NCI-H774 (cell line): ENCODE data around the gene AMBN.
"Not testable (repeated sequence)": the region's sequence is repeated elsewhere in the genome, so short reads cannot be mapped to it uniquely, and the experiment has no call there.

ENCODE experiments used
- DNase-seq: peaks from one replicate; lab custom pipeline; 2025; lab: John Stamatoyannopoulos, UW

AMBN gene

DNA sequence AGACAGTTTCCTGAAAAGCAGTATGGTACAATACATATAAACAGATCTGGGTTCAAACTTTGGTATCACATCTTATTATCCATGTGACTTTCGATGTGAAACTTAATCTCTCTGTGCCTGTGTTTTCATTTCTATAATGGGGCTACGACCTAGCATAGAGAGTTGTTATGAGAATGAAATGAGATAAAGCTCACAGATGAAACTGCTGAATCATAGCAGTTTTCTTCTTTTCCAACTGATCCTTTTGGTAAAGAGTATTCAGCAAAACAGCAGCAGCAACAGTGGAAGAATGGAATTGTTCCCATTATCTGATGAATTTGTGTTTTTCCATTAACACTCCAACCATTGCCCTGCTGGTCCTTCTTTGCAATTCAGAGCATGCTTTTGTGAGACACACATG lies 16.3 kb downstream of the AMBN start:
- DNase-seq = no peak

DNA sequence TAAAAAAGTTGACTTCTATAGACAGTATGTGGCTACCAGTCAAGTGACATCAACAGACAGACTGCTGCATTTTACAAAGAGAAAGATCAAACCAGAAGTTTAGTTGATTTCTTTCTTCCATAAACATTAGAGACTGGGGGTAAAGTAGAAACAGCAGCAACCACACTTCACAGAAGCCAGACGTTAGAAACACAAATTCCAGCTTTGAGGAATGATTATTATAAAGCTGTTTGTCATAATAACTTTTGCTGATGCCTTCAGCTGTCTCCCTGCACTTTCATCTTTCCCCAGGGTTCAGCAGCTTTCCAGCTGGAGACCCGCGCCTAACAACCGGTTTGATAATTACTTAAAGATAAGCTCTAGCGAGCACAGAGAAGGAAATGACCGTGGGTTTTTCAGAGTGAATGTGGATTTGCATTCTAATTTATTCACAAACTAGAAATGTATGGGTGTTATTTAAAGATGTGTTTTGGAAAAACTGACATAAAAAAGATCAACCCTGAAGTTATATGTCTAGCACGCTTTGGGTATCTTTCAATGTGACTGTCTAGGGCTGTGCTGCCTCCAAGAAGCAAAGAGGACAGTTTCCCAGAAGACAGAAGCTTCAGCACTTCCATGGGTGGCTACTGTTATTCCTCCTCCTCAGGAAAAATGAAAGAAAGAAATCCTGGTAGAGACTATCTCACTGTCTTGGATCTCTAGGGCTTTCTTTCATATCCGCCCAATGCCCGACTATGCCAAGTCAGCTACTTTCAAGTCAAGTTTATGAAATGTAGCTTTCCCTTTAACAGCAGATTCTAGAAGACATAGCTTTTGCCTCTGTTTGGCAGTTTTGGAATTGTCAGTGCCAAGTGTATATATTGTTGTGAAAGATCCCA lies 21.5 kb downstream of the AMBN start:
- no peak for DNase-seq

- DNase-seq = no peak
These were observed 22.1 kb downstream of the AMBN start for GRCh38 chr4:70614184-70614555.

DNA sequence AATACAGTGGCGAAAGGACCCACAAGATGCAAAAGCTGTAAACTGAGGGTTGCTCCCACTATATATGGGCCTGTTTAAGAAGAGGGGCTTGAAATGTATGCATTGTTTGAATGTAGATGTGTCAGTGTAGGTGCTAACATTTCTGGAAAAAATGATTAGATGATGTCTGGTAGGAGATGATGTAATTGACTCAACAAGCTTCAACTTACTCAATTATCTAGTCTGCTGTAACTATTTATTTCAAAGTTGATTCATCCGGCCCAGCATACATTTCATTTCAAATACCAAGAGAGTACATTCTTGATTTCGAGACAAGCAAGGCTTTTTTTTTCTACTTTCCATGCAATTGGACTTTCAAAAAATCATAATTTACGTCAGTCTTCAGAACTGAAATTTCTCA lies 27.2 kb downstream of the AMBN start:
- no peak for DNase-seq

GRCh38 chr4:70619778-70620177 lies 27.7 kb downstream of the AMBN start:
- DNase-seq = no peak

GRCh38 chr4:70623323-70623722 lies 31.3 kb downstream of the AMBN start:
- DNase-seq = no peak

- no peak for DNase-seq
These were observed 32.3 kb downstream of the AMBN start for GRCh38 chr4:70624226-70624793.

DNA sequence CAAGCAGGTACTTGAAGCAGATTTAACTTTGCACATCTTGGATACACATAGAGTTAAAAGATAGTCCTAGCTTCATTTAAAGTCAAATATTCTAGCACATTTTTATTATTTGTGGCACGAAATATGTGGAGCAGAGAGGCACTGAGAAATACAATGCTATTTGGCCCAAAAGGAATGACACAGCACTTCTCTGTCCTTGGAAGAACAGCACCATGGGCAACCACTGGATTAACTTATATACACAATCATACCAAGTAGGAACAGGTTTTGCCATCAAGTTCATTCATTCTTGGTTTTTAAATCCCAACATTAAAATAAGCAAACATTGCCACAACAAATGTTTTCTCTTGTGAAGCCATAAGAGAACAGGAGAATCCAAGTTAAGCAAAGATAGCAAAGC lies 35.6 kb downstream of the AMBN start:
- DNase-seq = no peak

- no peak for DNase-seq
These were observed 36.4 kb downstream of the AMBN start, which contains the start of gene ENAM for GRCh38 chr4:70628444-70628843. ENAM (plus strand) TSS chr4:70628744; CDS start chr4:70629501, 757 bp downstream.

DNA sequence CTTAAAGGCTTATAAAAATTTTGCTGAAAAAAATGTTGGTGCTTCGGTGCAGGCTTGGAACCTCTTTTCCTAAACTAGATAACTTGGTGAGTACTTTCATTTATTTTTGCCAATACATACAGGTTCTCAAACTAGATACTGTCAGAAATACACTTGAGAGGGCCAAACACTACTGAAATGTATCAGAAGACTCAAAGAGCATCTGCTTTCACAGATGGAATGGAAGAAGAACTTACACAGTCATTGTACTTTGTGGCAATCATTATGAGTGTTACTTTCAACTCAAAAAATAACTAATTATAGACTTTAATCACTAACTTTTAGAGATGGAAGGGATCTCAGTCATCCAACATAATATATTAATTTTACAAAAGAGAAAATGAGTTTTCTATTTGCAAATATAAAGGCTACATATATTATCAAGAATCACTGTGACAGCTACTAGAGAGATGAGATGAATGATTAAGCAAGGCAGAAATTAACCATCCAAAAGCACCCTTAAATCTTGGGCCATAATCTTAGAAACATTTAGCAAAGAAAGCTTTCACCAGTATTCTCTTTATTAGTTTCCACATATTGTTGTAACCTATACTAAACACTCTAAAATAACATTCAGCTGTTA lies 37.5 kb downstream of the AMBN start:
- DNase-seq = no peak

GRCh38 chr4:70630162-70630561 lies 38.1 kb downstream of the AMBN start:
- DNase-seq = no peak

DNA sequence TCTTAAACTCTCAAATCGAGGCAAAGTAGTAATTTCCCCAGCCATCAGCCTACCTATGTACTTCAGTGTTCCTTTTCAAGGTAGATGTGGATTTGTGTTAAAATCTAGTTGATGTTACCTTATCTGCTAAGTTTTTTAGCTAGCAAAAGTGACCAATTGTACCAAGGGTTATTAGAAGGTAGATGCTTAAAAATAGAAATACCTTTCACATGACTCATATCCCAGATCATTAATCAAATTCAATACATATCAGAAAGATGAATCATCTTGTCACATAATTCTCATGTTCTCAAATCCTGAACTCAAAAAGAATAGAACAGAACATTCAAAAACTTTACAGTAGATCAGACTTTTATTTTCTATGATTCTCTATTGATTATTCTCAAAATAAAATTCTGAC lies 40.0 kb downstream of the AMBN start:
- DNase-seq = no peak

GRCh38 chr4:70634482-70634881 lies 42.4 kb downstream of the AMBN start:
- no peak for DNase-seq

DNA sequence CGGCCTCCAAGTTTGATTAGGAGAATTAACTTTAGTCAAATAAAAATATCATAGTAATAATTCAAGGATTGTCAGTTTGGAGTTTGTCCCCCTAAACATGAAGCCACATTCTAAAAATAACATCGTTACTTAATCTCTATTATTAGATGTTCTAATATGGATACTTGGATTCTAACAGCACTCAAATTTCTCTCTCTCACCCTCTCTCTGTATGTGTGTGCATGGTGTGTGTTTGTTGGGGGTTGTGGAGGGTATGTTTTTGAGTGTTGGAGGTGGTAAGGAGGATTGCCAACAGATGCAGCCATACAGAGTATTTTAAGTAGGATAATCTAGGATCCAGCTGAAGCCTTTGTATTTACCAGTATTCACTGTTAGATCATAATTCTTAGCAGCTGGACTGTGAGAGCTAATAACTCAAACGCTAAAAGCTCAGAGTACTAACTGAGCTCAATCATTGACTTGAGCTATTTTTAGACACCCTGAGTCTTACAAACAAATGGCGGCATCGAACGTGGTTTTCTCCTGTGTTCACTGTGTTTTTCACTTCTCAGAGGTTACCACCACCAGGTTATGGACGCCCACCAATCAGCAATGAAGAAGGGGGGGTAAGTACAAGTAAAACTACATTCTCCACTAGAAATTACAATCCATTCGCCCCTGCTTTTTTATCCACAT lies 45.3 kb downstream of the AMBN start:
- no peak for DNase-seq

- no peak for DNase-seq
These were observed 48.1 kb downstream of the AMBN start for GRCh38 chr4:70640192-70640591.

DNA sequence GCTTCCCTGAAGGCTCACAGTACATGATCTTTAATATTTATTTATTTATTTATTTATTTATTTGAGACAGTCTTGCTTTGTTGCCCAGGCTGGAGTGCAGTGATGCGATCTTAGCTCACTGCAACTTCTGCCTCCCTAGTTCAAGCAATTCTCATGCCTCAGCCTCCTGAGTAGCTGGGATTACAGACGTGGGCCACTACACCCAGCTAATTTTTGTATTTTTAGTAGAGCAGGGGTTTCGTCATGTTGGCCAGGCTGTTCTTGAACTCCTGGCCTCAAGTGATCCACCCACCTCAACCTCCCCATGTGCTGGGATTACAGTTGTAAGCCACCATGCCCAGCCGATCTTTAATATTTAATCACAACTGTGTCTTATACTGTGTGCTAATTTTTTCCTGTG lies 58.7 kb downstream of the AMBN start:
- DNase-seq = not testable (repeated sequence)

- peak; percentile 1 for DNase-seq
These were observed 59.9 kb downstream of the AMBN start for GRCh38 chr4:70651864-70652506.

DNA sequence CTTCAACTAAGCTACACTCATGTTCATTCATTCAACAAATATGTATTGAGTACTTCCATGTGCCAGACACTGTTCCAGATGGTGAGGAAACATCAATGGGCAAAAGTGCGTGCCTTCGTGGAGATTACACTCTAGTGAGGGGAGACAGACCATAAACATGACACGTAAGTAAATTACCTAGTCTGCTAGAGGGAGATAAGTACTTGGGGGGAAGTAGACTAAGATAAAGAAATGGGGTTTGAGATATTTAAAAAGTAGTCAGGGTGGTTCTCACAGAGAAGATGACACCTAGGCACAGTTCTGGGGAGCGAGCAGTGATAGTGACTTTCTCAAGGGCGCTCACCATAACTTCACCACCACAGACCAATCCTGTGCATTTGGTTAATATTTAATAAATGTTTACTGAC lies 62.6 kb downstream of the AMBN start:
- DNase-seq = no peak
